ENCODE data around the gene RBM14. TPM values are rescaled to one million over a fixed set of nuclear protein-coding genes. Genes with fewer than 3 reads are reported as not detected.

RBM14 gene
- total RNA-seq, 3 donors from 2014 or later: 63.8 to 87.0 (median 72.6) TPM

- Histone ChIP-seq H3K36me3 (ENCODE audit: low read depth) (peaks cover 3% of the 10 kb centered on the region), H3K9me3 (no peaks in the 10 kb centered on the region), H3K4me3 (no peak overlapping the region), H3K4me1 (ENCODE audit: low read depth) (peaks cover 62% of the 10 kb centered on the region)
- ATAC-seq (no peak), DNase-seq (no peak)
- TF ChIP-seq CTCF (IDR thresholded peaks at IDR 0.05): no peak
- intact Hi-C loops (cut with DNase I, micrococcal nuclease): no loop called here
Observed at GRCh38 chr11:66641834-66642233, 25.4 kb downstream of the RBM14 start.

- Histone ChIP-seq H3K36me3 (ENCODE audit: low read depth) (peaks cover 3% of the 10 kb centered on the region), H3K4me1 (ENCODE audit: low read depth) (peaks cover 53% of the 10 kb centered on the region), H3K4me3 (no peak overlapping the region), H3K9me3 (no peaks in the 10 kb centered on the region)
- TF ChIP-seq CTCF (IDR thresholded peaks at IDR 0.05): no peak
- ATAC-seq: no peak
- no peak for DNase-seq
- intact Hi-C loops (cut with DNase I, micrococcal nuclease): no loop called here
Observed at GRCh38 chr11:66643745-66644437, 27.5 kb downstream of the RBM14 start.

GRCh38 chr11:66646828-66647227 is 30.4 kb downstream of the RBM14 start:
- no peak for TF ChIP-seq CTCF (IDR thresholded peaks at IDR 0.05)
- no peak for ATAC-seq
- Histone ChIP-seq H3K9me3 (no peaks in the 10 kb centered on the region), H3K4me1 (ENCODE audit: low read depth) (peaks cover 27% of the 10 kb centered on the region), H3K4me3 (no peak overlapping the region), H3K36me3 (ENCODE audit: low read depth) (peaks cover 3% of the 10 kb centered on the region)
- intact Hi-C loops (cut with DNase I, micrococcal nuclease): no loop called here
- DNase-seq: no peak

- intact Hi-C loops (cut with DNase I, micrococcal nuclease): no loop called here
- DNase-seq (no peak), ATAC-seq (no peak)
- TF ChIP-seq CTCF (IDR thresholded peaks at IDR 0.05): no peak
- H3K4me3 ChIP-seq: no peak overlapping the region
- H3K36me3 ChIP-seq (ENCODE audit: low read depth): no peaks in the 10 kb centered on the region
- no peaks in the 10 kb centered on the region for H3K9me3 ChIP-seq
- H3K4me1 ChIP-seq (ENCODE audit: low read depth): peaks cover 4% of the 10 kb centered on the region
Observed at GRCh38 chr11:66649903-66650302, 33.5 kb downstream of the RBM14 start.

- ATAC-seq (no peak), DNase-seq (no peak)
- no peak for TF ChIP-seq CTCF (IDR thresholded peaks at IDR 0.05)
- Histone ChIP-seq H3K9me3 (no peaks in the 10 kb centered on the region), H3K4me3 (no peak overlapping the region), H3K4me1 (ENCODE audit: low read depth) (peaks cover 2% of the 10 kb centered on the region), H3K36me3 (ENCODE audit: low read depth) (no peaks in the 10 kb centered on the region)
- intact Hi-C loops (cut with DNase I, micrococcal nuclease): no loop called here
Observed at GRCh38 chr11:66651016-66651415, 34.6 kb downstream of the RBM14 start.

- Histone ChIP-seq H3K4me1 (ENCODE audit: low read depth) (peaks cover 2% of the 10 kb centered on the region), H3K4me3 (no peak overlapping the region), H3K36me3 (ENCODE audit: low read depth) (no peaks in the 10 kb centered on the region), H3K9me3 (no peaks in the 10 kb centered on the region)
- no peak for TF ChIP-seq CTCF (IDR thresholded peaks at IDR 0.05)
- intact Hi-C loops (cut with DNase I, micrococcal nuclease): no loop called here
- DNase-seq: no peak
- ATAC-seq: peak; percentile 35
Observed at GRCh38 chr11:66652651-66653050, 36.2 kb downstream of the RBM14 start.

All from mucosa of descending colon (tissue), 3 donors.